ENCODE data around the gene ZKSCAN4. TPM values are rescaled to one million over a fixed set of nuclear protein-coding genes. Genes with fewer than 3 reads are reported as not detected.

The ZKSCAN4 gene
- total RNA-seq, 1 experiment from 2014 or later, result 7.3 TPM

DNA sequence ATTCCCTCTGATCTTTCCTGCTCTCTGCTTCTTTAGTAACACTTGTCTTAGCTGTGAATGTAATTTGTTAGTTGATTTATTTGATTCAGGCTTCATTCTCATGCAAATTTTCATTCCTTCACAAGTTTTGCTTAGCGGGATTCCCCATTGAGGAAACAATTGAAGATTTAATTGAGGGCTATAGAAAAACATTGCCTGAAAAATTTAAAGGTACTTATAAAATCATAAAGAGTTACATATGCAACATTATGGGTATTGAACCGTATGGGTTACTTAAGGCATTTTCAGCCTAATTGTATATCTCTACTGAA, 38.9 kb downstream of the ZKSCAN4 start:
- CTCF ChIA-PET, result no interaction called here
- H3K9me3 Mint-ChIP-seq, result no peaks in the 10 kb centered on the region
- POLR2A ChIA-PET, result no interaction called here
- no peaks in the 10 kb centered on the region for H3K36me3 Mint-ChIP-seq
- H3K4me3 Mint-ChIP-seq, result peak overlapping the region; percentile 88
- no peak for DNase-seq (ENCODE audit: low spot score)
- TF ChIP-seq, protein P1, sequence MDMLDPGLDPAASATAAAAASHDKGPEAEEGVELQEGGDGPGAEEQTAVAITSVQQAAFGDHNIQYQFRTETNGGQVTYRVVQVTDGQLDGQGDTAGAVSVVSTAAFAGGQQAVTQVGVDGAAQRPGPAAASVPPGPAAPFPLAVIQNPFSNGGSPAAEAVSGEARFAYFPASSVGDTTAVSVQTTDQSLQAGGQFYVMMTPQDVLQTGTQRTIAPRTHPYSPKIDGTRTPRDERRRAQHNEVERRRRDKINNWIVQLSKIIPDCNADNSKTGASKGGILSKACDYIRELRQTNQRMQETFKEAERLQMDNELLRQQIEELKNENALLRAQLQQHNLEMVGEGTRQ (CRISPR knock-in tag; IDR thresholded peaks at IDR 0.05), result no peak
- TF ChIP-seq PRRX2 (CRISPR knock-in tag; IDR thresholded peaks at IDR 0.05) (no peak), ZBTB21 (CRISPR knock-in tag; IDR thresholded peaks at IDR 0.05; ENCODE audit: borderline replicate concordance) (no peak), NR3C1 (CRISPR knock-in tag; conservative IDR thresholded peaks at IDR 0.05; ENCODE audit: low read depth) (no peak), ZNF219 (CRISPR knock-in tag; IDR thresholded peaks at IDR 0.05; ENCODE audit: borderline replicate concordance) (no peak), TEAD4 (CRISPR knock-in tag; IDR thresholded peaks at IDR 0.05) (no peak), CREM (CRISPR knock-in tag; IDR thresholded peaks at IDR 0.05) (no peak), SMAD3 (CRISPR knock-in tag; IDR thresholded peaks at IDR 0.05; ENCODE audit: borderline replicate concordance) (no peak), RORB (CRISPR knock-in tag; IDR thresholded peaks at IDR 0.05) (no peak), ESRRA (CRISPR knock-in tag; IDR thresholded peaks at IDR 0.05; ENCODE audit: borderline replicate concordance) (no peak), NFYB (CRISPR knock-in tag; conservative IDR thresholded peaks at IDR 0.05; ENCODE audit: low read depth) (no peak), MYBL2 (CRISPR knock-in tag; IDR thresholded peaks at IDR 0.05) (no peak), GABPB1 (CRISPR knock-in tag; IDR thresholded peaks at IDR 0.05) (no peak)
- TF ChIP-seq, protein P2, sequence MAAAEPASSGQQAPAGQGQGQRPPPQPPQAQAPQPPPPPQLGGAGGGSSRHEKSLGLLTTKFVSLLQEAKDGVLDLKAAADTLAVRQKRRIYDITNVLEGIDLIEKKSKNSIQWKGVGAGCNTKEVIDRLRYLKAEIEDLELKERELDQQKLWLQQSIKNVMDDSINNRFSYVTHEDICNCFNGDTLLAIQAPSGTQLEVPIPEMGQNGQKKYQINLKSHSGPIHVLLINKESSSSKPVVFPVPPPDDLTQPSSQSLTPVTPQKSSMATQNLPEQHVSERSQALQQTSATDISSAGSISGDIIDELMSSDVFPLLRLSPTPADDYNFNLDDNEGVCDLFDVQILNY (CRISPR knock-in tag; IDR thresholded peaks at IDR 0.05), result no peak
- TF ChIP-seq, protein P3, sequence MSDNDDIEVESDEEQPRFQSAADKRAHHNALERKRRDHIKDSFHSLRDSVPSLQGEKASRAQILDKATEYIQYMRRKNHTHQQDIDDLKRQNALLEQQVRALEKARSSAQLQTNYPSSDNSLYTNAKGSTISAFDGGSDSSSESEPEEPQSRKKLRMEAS (CRISPR knock-in tag; IDR thresholded peaks at IDR 0.05), result no peak
- TF ChIP-seq, protein P4, sequence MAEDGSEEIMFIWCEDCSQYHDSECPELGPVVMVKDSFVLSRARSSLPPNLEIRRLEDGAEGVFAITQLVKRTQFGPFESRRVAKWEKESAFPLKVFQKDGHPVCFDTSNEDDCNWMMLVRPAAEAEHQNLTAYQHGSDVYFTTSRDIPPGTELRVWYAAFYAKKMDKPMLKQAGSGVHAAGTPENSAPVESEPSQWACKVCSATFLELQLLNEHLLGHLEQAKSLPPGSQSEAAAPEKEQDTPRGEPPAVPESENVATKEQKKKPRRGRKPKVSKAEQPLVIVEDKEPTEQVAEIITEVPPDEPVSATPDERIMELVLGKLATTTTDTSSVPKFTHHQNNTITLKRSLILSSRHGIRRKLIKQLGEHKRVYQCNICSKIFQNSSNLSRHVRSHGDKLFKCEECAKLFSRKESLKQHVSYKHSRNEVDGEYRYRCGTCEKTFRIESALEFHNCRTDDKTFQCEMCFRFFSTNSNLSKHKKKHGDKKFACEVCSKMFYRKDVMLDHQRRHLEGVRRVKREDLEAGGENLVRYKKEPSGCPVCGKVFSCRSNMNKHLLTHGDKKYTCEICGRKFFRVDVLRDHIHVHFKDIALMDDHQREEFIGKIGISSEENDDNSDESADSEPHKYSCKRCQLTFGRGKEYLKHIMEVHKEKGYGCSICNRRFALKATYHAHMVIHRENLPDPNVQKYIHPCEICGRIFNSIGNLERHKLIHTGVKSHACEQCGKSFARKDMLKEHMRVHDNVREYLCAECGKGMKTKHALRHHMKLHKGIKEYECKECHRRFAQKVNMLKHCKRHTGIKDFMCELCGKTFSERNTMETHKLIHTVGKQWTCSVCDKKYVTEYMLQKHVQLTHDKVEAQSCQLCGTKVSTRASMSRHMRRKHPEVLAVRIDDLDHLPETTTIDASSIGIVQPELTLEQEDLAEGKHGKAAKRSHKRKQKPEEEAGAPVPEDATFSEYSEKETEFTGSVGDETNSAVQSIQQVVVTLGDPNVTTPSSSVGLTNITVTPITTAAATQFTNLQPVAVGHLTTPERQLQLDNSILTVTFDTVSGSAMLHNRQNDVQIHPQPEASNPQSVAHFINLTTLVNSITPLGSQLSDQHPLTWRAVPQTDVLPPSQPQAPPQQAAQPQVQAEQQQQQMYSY (CRISPR knock-in tag; IDR thresholded peaks at IDR 0.05), result no peak
- TF ChIP-seq, protein P5, sequence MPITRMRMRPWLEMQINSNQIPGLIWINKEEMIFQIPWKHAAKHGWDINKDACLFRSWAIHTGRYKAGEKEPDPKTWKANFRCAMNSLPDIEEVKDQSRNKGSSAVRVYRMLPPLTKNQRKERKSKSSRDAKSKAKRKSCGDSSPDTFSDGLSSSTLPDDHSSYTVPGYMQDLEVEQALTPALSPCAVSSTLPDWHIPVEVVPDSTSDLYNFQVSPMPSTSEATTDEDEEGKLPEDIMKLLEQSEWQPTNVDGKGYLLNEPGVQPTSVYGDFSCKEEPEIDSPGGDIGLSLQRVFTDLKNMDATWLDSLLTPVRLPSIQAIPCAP (CRISPR knock-in tag; IDR thresholded peaks at IDR 0.05), result no peak
- TF ChIP-seq, protein P6, sequence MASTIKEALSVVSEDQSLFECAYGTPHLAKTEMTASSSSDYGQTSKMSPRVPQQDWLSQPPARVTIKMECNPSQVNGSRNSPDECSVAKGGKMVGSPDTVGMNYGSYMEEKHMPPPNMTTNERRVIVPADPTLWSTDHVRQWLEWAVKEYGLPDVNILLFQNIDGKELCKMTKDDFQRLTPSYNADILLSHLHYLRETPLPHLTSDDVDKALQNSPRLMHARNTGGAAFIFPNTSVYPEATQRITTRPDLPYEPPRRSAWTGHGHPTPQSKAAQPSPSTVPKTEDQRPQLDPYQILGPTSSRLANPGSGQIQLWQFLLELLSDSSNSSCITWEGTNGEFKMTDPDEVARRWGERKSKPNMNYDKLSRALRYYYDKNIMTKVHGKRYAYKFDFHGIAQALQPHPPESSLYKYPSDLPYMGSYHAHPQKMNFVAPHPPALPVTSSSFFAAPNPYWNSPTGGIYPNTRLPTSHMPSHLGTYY (CRISPR knock-in tag; IDR thresholded peaks at IDR 0.05), result no peak
- TF ChIP-seq, protein P7, sequence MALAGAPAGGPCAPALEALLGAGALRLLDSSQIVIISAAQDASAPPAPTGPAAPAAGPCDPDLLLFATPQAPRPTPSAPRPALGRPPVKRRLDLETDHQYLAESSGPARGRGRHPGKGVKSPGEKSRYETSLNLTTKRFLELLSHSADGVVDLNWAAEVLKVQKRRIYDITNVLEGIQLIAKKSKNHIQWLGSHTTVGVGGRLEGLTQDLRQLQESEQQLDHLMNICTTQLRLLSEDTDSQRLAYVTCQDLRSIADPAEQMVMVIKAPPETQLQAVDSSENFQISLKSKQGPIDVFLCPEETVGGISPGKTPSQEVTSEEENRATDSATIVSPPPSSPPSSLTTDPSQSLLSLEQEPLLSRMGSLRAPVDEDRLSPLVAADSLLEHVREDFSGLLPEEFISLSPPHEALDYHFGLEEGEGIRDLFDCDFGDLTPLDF (CRISPR knock-in tag; IDR thresholded peaks at IDR 0.05), result no peak
- TF ChIP-seq, protein P8, sequence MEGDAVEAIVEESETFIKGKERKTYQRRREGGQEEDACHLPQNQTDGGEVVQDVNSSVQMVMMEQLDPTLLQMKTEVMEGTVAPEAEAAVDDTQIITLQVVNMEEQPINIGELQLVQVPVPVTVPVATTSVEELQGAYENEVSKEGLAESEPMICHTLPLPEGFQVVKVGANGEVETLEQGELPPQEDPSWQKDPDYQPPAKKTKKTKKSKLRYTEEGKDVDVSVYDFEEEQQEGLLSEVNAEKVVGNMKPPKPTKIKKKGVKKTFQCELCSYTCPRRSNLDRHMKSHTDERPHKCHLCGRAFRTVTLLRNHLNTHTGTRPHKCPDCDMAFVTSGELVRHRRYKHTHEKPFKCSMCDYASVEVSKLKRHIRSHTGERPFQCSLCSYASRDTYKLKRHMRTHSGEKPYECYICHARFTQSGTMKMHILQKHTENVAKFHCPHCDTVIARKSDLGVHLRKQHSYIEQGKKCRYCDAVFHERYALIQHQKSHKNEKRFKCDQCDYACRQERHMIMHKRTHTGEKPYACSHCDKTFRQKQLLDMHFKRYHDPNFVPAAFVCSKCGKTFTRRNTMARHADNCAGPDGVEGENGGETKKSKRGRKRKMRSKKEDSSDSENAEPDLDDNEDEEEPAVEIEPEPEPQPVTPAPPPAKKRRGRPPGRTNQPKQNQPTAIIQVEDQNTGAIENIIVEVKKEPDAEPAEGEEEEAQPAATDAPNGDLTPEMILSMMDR (IDR thresholded peaks at IDR 0.05), result no peak
- no peak for ATAC-seq
- peaks cover 98% of the 10 kb centered on the region for H3K27me3 Mint-ChIP-seq (ENCODE audit: low read depth)
- H3K4me1 Mint-ChIP-seq, result peaks cover 39% of the 10 kb centered on the region
- no peak overlapping the region for H3K27ac Mint-ChIP-seq
